SIG-M5 treated with dmso at 0.1 percent for 504 hours (cell line): ENCODE measurements around the gene PLD3.
"Not testable (repeated sequence)": the region's sequence is repeated elsewhere in the genome, so short reads cannot be mapped to it uniquely, and the experiment has no call there.

Source experiments
- DNase-seq: peaks from one replicate; lab custom pipeline; 2025; ENCODE audit not compliant: unreplicated experiment; lab: John Stamatoyannopoulos, UW

PLD3 gene

DNA sequence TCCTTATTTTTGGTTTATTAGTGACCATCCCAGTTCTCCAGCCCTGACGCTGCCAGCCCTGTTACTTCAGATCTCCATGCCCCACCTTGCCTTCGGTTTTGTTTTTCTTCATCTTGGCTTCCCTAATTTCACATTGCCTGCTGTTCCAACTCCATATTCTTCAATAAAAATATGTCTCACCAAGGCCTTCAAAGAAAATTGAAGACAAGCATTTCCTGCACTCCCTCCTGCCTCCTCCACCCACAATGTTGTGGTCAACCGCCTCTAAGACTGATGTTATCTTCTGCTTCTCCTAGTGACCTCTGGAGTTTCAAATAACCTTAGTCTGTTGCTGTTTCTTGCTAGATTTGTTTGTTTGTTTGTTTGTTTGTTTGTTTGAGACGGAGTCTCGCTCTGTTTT is 14.6 kb downstream of the PLD3 start:
- DNase-seq = no peak

DNA sequence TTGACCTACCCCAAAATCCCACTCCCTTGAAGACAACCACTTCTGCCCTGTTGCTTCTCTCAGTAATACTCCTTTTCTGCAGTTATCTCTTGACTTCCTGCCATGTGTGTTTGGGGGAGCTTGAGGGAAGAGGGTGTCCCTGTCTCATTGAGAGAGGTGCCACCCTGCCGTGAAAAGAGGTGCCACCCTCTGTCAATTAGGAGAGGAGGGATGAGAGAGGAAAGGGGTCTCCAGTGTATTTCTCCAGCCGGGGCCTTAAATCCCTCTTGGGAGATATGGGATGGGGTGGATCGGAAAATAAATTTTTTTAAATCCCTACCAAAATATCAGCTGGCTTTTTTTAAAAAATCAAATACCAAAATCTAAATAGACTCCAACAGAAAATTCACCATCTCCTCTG is 16.5 kb downstream of the PLD3 start:
- no peak for DNase-seq

DNA sequence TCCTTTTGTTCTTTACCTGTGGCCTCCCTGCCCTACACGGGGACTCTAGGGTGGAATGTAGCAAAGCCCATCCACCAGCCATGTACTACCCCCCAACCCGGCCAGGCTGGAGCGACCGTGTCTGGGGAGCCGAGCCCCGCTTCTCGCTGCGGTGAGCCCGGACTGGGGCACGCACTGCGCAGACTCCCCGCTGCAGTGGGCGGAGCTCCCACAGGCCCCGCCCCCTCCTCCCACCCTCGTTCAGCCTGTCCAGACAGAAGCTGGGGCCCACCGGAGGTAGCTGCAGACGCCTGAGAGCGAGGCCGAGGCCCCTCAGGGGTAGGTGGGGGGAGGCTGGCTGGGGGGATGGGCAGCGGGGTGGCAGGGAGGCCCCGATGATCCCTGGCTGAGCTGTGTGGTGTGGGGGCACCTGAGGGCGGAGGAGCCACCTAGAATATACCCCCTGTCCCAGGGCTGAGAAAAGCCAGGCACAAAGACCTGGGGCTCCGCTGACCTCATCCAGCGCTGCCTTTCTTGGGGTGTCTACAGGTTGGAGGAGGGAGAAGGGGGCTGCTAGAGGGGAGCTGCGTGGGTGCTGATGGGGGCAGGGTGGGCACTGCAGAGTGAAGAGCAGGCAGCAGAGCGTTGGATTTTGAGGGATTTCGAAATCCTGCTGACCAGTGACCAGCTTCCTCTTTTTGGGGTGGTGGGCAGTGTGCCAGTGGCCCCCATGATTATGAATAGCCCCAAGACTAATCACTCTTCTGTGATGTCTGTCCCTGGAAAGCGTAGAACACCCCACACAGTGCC is 17.3 kb downstream of the PLD3 start:
- DNase-seq = no peak

DNA sequence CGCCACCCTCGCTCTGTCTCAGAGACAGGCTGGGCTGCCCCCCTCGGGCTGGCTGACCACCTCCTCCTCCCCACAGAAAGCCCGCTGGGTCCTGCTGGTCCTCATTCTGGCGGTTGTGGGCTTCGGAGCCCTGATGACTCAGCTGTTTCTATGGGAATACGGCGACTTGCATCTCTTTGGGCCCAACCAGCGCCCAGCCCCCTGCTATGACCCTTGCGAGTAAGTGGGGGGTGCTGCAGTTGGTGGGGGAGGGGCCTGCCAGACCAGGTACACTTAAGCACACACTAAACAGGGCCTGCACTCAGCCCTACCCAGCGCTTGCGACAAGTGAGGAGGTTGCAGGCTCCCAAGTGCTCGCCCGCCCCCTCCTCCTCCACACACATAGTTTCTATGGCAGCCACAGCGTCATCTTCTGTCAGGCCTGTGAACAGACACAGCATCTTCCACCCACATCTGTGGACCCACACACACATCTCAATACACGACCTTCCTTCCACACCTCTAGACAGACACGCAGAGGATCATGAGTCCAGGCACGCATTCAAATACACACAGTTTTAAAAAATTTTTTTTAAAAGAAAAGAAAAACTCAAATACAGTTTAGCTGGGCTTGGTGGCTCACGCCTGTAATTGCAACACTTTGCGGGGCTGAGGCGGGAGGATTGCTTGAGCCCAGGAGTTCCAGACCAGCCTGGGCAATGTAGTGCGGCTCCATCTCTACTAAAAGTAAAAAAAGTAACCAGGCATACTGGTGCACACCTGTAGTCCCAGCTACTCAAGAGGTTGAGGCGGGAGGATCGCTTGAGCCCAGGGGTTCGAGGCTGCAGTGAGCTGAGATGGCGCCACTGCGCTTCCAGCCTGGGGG is 18.4 kb downstream of the PLD3 start:
- no peak for DNase-seq

DNA sequence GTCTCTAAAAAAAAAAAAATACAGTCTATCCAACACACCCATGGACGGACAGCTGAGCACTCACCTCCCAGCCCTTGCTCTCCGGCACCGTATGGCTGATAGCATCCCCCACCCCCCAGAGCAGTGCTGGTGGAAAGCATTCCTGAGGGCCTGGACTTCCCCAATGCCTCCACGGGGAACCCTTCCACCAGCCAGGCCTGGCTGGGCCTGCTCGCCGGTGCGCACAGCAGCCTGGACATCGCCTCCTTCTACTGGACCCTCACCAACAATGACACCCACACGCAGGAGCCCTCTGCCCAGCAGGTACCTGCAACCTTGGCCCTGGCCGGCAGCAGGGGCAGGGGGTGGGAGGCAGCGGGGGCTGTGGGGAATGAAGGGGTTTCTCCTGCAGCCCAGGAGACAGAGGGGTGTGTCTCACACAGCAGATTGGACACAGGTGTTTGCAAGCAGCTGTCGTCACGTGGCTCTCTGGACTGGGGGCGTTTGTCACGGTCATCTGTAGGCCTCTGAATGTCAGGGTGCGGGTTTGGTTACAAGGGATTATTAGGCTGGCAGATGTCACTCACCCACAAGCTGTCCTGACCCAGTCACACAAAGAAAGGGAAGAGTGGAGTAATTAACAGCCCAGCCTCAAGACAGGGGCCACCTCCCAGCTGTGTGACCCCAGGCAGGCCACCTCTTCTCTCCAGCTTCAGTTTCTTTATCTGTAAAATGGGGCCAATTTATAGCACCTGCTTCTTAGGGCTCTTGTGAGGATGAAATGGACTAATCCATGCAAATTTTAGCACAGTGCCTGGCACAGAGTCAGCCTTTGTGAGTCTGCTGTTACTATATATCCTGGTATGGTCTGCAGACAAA is 19.3 kb downstream of the PLD3 start:
- DNase-seq = no peak

DNA sequence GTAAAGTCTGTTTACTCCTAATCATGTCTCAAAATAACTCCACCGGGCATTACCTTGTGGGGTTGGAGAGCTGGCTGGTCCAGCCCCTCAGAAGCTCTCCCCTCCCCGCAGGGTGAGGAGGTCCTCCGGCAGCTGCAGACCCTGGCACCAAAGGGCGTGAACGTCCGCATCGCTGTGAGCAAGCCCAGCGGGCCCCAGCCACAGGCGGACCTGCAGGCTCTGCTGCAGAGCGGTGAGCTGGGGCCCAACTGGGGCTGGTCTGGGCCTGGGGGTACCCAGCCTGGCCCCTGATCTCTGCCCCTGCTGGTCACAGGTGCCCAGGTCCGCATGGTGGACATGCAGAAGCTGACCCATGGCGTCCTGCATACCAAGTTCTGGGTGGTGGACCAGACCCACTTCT is 21.3 kb downstream of the PLD3 start:
- DNase-seq = no peak

DNA sequence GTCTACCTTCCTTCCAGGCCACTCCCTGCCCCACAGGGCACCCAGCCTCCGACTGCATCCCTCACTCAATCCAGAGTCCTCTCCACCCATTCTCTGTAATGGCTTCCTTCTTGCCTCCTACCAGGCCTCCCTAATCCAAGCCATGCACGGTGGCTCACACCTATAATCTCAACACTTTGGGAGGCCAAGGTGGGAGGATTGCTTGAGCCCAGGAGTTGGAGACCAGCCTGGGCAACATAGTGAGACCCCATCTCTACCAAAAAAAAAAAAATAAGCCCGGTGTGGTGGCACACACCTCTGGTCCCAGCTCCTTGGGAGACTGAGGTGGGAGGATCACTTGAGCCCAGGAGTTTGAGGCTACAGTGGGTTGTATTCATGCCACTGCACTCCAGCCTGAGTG is 21.8 kb downstream of the PLD3 start:
- not testable (repeated sequence) for DNase-seq

DNA sequence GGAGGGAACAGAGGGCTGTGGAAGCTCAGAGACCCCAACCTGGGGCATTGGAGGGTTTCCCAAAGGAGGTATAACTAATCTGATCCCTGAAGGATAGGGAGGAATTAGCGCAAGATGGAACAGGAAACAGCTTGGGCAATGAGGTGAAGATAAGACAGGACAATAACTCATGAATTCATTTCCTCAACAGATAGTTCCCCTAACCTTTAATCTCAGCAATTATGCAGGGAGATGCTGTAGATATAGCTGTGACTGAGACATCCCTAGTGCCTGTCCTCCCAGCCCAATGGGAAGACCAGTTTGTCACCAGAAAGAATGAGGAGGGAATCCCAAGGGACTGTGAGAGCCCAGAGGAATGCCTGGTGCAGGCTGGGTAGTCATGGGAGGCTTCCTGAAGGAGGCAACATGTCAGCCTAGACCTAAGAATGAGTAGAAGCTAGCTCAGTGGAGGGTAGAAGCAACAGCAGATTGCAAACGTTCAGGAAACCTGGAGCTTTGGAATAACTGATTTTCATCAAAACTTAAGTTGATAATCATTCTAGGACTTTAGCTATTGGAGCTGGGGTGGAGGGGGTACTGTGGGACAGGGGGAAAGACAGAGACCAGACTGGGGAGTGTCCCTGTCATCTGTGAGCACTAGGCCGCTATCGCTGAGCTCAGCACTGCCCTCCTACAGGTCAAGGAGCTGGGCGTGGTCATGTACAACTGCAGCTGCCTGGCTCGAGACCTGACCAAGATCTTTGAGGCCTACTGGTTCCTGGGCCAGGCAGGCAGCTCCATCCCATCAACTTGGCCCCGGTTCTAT is 22.7 kb downstream of the PLD3 start:
- DNase-seq = no peak

DNA sequence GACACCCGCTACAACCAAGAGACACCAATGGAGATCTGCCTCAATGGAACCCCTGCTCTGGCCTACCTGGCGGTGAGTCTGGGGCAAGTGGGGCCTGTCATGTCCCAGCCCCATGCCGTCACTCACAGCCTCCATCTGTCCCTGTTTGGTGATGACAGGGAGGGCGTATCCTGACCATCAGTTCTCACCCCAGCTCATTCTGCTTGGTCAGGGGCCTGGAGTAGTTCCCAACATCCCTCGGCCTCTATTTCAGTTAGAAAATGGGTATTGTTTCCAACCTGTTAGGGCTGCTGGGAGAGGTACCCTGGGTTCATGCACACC is 23.3 kb downstream of the PLD3 start:
- no peak for DNase-seq

DNA sequence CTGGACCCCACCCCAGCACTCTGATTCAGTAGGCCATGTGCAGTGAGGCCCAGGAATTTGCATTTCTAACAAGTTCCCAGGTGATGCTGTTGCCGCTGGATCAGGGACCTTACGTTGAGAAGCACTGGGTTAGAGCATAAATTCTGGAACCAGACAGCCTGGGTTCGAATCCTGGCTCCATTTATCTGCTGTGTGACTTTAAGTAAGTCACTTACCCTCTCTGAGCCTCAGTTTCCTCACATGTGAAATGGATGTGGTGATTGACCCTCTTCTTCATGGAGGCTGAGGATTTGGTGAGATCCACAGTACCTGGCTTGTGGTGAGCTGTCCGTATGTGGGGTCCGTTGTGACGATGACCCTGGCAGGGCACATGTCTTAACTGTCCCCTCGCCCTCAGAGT is 25.6 kb downstream of the PLD3 start:
- no peak for DNase-seq

DNA sequence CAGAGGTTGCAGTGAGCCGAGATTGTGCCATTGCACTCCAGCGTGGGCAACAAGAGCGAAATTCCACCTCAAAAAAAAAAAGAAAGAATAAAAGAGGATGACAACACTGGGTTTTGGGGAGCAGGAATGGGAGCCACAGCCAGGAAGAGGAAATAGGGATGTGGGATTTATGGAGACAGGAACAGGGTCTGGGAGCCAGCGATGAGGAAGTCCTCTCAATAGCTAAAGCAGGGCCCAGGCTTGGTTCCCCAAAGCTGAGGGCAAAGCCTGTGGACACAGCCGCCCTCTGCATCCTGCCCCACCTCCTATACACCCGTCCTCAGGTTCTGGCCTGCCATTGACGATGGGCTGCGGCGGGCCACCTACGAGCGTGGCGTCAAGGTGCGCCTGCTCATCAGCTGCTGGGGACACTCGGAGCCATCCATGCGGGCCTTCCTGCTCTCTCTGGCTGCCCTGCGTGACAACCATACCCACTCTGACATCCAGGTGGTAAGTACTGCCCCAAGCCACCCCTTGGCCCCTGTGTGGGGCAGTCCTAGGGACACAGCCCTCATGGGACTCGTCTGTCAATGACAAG is 27.9 kb downstream of the PLD3 start:
- no peak for DNase-seq

DNA sequence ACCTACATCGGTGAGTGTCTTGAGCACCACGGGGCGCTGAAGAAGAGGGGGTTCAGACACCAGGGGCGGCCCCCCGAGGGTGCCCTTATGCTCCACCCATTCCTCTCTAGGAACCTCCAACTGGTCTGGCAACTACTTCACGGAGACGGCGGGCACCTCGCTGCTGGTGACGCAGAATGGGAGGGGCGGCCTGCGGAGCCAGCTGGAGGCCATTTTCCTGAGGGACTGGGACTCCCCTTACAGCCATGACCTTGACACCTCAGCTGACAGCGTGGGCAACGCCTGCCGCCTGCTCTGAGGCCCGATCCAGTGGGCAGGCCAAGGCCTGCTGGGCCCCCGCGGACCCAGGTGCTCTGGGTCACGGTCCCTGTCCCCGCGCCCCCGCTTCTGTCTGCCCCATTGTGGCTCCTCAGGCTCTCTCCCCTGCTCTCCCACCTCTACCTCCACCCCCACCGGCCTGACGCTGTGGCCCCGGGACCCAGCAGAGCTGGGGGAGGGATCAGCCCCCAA is 29.4 kb downstream of the PLD3 start:
- no peak for DNase-seq

DNA sequence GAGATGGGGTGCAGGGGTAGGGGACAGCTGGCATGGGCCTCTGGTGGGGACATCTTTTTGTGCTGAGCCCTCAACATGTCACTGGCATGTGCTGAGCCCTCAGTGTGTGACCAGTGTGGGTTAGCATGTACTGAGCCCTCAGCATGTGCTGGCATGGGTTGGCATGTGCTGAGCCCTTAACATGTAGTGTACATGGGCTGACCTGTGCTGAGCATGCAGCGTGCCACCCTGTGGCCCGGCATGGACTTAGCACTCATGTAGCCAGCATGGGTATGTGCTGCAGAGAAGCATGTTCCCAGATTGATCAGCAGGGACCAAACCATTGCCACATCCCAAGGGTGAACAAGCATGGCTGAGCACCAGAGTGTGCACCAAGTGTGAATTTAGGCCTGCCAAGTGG is 30.0 kb downstream of the PLD3 start:
- DNase-seq = no peak

DNA sequence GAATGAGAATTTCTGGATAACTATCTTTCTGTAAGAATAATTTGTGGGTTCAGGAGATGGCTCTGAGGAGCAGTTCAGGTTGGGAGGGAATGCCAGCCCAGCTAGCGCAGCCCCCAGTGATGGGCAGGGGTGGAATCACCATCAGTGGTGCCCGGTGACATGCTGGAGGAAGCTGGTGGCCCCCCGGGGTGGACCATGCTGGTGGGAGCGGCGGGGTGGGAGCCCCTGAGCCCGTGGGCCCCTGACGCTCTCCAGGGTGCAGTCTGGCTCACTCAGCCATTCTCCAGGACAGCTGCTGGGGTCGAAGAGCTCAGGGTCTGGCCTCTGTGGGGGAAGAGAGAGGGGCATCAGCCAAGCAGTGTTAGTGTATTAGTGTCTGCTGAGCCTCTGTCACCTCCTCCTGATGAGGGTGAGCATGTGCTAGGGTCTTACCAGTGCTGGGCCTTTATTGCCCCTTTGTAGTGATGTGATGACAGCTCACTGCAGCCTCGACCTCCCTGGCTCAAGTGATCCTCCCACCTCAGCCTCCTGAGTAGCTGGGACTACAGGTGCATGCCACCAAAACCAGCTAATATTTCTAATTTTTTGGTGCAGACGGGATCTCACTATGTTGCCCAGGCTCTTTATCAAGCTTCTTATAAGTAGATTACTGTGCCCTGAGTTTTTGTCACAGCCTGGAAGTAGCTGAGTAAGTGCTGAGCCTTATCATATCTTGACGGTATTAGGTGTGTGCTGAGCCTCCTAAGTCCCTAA is 31.1 kb downstream of the PLD3 start:
- no peak for DNase-seq

DNA sequence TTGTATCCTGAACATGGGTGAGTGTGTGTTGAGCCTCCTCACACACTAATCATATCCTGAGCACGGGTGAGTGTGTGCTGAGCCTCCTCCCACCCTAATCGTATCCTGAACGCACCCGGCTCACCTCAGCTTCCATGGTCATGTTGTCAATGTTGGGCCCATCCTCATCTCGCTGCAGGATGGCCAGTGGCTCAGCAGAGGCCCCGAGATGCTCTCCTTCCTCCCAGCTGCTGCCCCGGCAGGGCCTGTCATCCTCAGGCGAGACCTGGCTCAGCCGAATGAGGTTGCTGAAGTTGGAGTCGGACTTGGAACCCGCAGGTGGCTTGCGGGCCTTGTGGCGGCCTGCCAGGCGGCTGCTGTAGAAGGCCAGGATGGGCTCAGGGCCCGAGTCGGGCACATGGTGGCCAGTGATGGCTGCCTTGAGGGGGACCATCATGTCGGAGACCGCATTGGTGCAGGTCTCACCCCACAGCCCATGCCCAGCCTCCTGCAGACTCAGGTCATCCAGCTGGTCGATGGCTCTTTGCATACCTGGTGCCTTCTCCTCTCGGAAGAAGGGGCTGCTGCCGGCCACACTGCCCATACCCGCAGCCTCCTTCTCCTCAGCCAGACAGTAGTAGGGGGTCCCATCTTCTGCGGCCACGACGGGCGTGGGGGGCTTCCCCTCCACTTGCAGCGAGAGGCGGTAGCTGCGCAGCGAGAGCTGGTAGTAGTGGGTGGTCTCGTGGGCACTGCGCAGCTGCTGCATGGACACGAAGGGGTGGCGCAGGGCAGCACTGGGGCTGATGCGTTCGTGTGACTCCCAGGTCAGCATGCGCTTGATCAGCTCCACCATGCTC is 31.9 kb downstream of the PLD3 start:
- DNase-seq = no peak

DNA sequence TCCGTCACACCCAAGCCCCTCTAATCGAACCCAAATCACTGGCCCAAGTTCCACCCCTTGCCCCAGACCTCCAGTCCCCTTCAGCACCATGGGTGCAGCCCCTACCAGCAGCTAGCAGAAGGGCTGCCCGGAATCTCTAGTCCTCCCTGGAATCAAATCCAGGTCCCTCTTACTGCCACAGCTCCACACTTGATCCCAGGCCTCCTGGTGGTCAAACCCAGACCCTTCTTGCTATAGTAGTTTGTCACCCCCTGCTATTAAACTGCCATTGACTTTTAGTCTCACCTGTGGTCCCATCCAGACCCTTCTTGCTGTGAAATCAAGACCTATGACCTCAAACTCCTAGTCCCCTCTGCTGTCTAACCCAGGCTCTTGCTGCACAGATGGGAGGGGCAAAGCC is 32.8 kb downstream of the PLD3 start:
- DNase-seq = no peak

DNA sequence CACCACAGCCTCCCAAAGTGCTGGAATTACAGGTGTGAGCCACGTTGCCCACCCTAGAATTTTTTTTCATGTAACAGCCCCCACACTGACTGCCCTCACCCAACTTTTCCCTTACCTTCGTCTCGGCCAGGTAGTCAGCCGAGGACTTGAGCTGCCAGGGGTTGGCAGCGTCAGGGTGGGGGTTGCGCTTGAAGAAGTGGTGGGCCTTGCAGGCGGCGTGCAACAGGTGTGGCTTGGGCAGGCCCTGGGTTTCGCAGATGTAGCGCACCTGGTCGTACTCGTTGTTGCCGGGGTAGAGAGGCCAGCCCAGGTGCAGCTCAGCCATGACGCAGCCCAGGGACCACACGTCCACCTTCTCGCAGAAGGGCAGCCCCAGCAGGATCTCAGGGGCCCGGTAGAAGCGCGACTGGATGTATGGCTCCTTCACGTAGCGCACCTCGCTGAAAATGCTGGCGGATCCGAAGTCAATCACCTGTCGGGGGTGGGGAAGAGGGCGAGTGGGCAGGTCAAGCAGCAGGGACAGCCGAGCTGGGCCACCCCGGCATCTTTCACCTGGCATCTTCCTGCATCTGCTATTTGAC is 35.3 kb downstream of the PLD3 start:
- DNase-seq = no peak

DNA sequence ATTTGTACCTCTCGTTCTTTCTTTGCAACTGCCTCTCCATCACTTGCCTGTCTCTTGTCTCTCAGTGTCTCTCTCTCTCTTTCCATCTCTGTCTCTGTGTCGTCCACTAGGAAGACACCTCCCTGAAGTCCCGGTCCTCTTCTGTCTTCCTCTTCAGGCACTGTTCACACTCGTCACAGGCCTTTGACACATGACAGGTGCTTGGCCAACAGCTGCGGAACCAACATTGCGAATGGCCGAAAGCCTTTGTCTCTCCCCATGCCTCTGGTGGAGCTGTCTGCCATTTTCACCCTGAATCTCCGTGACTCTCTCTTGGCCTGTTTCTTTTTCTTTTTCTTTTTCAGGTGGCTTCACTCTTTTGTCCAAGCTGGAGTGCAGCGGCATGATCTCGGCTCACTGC is 38.7 kb downstream of the PLD3 start:
- no peak for DNase-seq
